GM21723 (cell line): ENCODE measurements around the gene IMP4.

Experiments
- ATAC-seq: cut with Tn5 transposase; IDR thresholded peaks from one replicate; pipeline ENCODE4 v1.9.1; 2021; ENCODE audit warnings: mild to moderate bottlenecking, moderate library complexity; ENCODE audit not compliant: unreplicated experiment

Gene IMP4

DNA sequence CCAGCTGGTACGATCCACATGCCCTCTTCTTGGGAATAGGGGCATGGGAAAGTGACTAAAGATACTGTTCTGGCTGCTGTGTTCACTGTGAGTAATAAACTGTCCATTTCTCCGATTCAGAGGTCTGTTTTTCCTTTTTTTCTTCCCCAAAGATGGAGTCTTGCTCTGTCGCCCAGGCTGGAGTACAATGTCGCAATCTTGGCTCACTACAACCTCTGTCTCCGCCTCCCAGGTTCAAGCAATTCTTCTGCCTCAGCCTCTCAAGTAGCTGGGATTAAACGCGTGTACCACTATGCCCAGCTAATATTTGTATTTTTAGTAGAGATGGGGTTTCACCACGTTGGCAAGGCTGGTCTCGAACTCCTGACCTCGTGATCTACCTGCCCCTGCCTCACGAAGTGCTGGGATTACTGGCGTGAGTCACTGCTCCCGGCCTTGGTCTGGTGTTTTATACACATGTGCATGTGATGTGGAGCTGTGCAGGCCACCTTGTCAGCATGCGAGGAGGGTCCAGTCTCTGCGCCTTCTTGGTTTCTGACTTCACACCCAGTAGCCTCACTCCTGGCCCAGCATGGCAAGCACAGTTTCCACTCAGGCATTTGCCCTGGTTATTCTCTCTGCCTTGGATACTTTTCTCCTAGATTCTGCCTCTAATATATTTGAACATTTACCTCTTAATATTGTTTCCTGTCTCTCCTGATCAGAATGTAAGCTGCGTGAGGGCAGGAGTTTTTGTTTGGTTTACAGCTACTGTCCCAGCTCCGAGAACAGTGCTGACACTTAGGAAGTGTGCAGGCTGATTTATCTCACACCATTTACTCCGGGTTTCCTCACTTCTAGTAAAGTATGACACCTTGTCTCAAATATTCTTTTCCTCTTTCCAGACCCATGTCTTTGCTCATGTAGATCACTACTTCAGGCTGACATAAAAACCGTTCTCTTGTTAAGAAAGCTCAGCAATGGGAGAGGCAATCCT is 32.9 kb downstream of the IMP4 start:
- no peak for ATAC-seq

DNA sequence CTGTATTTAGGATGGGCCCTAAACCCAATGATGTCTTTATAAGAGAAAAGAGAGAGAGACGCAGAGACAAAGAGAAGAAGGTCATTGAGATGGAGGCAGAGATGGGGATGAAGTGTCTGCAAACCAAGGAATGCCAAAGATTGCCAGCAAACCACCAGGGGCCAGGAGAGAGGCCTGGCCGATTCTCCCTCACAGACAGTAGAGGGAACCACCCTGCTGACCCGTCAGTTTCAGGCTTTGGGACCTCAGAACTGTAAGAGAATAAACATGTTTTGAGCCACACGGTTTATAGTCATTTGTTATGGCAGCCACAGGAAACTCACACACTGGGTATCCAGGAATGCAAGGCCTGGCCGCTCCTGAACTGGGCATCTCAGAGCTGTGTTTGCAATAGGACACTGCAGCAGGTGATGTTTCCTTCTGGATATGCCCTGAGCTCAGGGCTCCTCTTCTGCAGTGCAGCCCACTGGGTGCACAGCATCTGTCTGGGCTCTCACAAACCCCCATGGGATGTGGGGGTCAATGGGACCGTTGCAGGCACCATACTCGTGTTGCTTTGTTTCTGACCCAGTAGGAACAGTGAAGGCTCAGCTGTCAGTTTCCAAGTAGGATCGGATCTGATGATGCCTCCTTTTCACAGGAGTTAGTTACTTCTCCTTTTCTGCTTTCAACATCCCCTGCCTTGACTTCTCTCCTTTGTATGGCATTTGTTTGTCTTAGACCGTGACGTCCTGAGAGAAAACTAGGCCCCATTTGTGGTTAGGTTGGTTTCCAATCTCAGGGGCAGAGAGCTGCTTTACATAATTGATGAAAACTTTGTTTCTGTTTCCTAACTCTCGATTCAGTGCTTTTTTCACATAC is 34.0 kb downstream of the IMP4 start:
- ATAC-seq, result peak; percentile 54

DNA sequence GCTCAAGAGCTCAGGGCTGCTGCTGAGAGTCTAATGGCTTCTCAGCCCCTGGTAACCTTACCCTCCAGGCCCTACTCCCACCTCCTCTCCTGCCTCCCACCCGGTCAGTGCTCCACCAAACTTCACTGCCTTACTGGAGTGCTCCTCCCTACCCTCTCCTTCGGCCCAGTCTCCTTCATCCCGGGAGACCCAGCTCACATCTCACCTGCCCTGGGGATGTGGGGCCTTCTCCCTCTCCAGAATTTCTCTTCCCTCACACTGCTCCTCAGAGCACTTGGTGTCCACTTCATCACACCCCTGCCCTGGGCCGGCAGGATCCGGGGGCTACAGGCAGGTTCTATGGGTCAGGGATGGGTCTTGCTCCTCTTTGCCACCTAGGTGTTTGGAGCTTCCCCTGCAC is 34.8 kb downstream of the IMP4 start:
- no peak for ATAC-seq

DNA sequence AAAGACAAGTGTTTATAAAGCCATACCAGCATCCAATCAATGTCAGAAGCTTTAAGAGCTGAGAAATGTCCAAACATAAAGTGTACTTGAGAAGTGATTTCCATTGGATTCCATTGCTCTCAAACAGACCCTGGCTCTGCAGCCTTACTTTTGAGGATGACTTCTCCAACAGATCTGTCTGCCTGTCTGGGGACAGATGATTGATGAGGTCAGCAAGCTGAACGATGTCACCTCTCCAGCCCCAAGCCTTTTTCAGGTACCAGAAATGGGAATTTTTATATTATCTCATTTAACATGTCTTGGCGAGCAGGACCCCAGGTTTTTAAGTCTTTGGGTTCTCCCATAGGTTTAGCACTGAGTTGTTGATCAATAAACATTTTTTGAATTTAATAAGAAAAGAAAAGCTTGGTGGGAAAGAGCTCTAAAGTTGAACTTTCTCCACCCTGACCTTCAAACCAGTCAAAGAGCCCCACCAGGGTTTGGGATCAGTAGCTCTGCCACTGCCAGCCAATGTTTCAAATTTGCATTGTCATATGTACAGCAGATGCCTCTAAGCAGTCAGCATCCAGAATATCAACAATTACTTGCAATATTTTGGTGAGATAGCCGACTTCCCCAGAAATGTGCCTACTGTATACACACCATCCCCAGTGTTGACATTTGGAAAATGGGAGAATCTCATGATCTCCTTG is 35.7 kb downstream of the IMP4 start:
- ATAC-seq, result no peak

DNA sequence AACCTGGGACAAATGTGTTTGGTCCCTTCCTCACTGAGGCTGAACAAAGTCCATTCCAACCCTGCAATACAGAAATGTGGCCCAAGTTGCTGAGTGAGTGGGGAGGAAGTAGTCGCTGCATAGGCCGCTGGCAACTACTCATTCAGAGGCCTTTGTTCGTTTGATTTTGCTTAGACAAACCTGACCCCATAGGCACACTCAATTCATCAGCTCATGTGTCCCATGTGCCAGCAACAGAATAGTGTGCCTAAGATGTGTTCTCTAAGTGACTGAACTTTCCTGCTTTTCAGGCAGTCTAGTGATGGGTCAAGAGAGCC is 36.2 kb downstream of the IMP4 start:
- no peak for ATAC-seq

DNA sequence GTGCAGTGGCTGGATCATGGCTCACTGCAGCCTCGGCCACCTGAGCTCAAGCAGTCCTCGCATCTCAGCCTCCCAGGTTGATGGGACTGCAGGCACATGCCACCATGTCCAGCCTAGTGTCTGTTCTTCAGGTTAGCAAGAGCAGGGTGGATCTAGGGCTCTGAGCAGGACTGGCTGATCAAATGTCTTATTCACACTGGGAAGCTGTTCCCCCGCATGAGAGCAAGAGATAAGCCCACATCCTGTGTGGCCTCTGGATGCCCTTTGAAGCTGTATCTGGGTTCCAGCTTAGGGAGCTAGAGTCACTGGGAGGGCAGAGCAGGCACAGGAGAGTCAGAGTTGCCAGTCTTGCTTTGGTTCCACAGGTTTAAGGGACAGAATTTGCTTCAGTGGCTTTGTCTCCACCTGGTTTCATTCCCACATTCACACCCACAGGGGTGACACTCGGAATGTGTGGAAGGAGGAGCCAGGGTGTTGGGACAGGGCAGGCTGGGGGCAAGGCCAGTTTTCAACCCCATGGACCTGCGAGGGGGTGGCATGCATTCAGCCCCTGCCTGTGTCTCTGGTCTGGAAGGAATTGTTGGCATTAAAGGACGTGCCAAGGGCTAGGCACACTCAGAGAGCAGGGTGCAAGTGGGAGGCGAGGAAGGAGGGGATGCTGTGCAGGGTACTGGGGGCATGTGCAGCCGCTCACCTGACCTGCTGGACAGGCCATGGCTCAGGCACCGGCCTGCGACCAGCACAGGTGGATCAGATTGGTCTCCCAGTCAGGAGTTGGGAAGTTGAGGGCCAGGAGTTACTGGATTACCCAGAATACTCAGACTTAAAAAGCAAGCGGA is 37.6 kb downstream of the IMP4 start:
- no peak for ATAC-seq

DNA sequence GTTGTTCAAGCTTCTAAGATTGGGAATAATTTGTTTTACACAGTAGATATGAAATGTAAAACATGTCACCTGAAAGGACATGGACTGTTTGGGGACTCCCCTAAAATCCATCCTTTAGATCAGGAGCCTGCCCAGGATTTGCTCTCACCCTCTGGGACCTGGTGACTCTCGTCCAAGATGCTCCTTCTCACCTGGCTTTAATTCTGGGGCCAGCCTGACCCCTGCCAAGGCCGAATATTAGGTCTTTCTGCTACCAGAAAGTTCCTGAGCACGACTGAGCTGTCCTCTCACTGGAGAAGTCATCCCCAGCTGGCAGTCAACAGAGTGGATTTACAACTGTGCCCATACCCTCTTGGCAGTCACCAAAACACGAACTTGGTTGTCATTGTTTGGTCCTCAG is 38.4 kb downstream of the IMP4 start:
- no peak for ATAC-seq

DNA sequence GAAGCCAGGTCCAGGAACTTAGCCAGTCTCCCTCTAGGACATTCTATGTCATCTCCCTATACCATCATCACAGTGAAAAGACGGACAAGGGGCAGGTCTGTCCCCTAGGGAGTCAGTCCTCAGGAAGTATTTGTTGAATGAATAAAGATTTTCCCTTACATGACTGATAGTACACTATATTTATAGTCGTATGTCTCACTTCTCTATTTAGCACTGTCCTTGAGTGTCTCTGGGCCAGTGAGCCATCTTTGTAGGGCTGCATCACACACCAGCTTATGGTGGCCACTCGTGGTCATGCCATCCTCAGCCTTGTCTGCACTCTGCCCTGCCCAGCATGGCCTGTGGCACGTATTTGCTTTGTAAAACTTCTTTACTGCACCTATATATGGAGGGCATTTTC is 38.9 kb downstream of the IMP4 start:
- no peak for ATAC-seq

DNA sequence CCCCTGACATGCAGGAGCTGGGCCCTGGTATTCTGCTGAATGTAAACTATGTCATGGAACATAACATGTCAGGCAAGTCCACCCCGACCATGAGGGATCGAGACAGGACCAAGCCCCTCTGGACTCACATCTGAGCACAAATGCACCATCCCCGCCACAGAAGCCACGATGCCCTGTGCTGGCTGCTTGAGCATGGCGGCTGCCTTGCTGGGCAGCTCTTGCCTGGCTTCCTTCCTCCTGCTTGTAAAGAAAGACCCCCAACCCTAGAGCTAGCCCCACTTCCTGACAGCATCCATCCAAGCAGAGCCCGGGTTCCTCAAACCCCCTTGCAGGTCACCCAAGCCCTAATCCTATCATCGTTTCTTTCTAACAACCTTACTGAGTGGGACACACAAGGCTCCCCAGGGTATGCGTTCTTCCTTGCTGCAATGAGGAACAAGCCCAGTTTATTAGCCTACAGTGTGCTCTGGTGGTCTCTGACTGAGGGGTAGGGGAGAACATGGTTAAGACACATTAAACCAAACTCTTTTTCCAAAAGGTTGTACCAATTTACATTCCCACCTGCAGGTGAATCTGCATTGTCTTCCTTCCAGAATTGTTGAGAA is 39.7 kb downstream of the IMP4 start:
- ATAC-seq, result no peak

DNA sequence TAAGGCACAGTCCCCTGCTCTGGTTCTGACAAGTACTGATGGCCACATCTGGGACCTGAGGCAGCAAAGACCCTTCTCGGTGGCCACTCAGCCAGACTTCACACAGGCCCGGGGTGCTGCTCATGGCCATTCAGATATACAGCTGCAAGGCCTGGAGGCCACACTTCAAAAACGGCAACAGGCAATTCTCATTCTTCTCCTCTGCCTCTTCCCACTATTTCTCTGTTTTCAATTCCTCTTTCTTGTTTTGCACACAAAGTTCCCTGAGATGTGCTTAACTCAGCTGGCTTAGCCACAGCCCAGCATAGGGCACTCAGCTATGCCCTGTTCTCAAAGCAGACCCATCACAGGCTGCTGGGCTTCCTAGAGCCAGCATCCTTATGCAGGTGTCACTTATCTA is 43.0 kb downstream of the IMP4 start:
- ATAC-seq, result peak; percentile 62

DNA sequence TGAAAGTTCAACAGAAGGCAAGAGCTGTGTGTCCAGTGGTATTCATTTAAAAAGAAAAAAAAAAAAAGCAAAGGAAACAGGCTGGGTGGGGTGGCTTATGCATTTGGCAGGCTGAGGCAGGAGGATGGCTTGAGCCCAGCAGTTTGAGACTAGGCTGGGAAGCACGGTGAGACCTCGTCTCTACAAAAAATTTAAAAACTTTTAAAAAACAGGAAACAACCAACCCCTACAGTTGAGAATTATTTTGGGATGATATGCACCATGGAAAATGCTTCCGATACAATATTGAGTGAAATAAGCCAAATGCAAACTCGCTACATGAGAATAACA is 44.3 kb downstream of the IMP4 start:
- ATAC-seq, result no peak

DNA sequence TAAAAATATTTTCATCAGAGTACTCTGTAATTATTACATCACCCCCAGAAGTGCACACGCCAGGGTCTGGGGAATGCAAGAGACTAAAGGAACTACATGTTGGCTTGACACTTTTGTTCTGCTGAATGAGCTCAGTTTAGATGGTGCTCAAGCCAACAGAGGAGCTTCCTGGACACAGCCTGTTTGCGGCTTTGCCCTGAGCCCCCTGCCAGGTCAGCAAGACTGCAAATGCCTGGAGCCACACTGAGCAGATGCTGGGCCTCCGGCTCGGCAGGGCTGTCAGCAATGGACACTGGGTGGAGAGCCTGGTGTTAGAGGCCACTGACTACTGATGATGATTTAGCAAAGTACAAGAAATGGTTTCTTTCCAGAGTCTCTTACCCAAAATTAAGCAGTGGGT is 45.1 kb downstream of the IMP4 start:
- ATAC-seq, result no peak

DNA sequence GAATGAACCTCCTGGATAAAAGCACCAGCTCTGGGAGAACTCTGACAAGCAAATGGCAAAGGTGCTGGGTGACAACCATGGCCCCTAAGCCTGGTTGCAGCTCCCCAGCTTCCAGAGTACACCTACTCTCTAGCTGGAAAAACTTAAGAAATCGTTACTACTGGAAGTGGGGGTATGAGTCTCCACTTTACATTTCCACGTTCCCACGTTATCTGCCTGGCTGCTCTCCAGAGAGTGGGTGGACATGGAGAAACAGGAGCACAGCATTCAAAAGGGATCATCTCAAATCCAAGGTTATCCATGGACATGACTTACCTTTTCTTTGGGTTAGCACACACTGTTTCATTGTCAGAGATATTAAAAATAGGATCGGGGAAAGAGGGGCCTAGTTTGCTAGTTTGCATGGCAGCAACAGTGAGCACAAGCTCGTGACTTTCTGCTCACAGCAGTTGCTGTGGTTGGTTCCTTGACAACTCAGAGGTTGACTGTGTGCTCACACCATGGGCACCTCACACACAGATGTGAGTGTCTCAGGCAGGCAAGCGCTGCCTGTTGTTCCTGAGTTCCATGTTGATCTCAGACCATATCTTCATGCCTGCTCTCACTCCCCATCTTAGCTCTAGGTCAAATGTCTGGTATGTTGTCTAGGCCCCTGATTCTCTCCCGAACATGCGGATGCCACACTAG is 45.7 kb downstream of the IMP4 start:
- no peak for ATAC-seq

DNA sequence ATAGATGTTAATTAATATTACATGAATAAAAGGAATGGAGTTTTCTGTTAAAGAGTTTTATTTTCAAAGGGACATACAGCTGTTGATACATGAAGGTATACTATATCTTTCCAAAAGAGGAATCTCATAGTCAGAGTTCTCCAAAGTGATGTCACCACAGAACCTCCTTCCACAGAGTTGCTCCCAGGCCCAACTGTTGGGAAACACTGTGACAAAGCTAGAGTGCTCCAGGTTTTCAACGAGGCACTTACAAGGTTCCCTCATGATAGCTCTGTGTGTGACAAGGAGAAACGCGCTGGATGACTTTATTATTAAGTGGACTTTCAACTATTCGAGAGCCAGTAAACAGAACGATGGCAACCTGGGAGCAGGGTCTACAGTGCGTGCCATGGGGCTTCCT is 46.7 kb downstream of the IMP4 start:
- ATAC-seq, result no peak

DNA sequence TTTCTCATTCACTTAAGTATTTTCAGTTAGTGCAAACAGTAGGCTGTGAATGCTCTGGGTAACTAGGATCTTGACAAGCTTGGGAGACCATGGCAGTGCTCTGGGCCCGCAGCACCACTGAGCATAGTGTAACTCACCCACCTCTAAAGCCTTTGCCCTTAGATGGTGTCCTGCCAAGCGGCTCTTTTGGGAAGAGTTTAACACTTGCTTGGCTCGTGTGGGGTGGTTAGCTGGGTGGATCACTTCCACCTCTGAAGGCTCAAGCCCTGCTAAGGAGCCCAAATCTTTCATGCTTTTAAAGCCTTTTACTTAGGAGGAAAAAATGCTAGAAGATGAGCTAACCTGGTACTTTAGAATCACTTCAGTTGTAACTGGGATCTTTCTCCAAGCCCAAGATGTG is 47.1 kb downstream of the IMP4 start:
- ATAC-seq, result no peak

DNA sequence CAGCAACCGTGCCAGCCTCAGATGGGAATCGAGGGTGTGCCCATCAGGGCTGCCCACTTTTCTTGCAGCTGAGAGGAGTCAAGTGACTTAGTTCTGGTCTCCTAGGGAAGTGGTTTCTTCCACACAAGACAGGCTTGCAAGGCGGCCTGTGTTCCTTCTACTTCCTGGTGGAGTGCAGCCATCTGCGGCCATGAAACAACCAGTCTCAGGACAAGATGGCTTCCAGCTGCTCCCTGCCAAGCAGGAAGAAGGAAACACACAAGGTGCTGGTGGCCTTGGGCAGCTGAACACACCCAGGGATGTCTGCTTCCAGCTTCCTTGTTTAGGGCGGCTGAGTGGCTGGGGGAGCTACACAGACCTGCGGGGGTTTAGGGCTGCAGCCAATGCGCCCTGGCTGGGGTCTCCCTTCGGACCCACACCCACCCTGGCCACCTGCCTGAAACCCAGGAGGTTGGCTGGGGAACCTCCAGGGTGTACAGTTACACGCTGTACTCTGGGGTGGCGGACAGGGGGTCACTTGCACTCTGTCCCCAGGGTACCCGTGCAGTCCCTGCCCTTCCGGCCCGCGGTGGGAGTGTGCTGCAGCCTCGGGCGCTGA is 47.9 kb downstream of the IMP4 start:
- ATAC-seq, result peak; percentile 24

DNA sequence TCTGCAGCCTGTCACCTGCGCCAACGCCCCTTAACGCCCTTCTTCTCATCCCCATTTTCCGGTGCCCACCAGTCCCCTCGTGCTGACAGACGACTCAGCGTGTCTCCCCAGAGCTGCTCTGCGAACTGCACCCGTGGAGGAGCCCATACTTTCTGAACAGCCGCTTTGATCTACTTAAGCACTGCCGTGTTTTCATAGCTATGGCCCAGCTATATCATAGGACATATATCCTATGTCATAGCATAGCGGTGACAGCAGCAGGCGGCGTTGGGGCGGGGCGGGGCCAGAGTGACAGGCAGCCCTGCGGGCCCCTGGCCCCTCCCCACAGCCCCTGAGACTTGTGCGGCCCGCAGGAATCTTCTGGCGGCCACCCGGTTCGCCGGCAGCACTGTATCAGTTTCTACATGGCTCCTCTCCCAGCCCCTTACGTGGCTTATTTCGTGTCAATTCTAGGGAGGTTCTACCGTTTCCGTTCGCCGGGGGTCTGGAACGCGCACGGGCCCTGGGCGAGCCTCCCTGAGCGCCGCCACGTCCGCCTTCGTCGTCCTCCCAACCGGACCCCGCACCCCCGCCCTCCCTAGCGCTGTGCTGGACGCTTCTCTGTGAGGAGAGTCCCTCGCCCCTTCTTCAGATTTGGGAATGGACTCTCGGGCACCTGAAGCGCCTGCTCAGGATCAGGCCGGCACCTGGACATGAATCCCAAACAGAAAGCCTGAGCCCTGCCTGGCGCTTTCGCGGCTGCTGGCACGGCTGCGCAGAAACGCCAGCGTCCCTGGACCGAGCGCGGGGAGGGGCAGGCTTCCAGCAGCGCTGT is 48.6 kb downstream of the IMP4 start:
- ATAC-seq, result peak; percentile 92

DNA sequence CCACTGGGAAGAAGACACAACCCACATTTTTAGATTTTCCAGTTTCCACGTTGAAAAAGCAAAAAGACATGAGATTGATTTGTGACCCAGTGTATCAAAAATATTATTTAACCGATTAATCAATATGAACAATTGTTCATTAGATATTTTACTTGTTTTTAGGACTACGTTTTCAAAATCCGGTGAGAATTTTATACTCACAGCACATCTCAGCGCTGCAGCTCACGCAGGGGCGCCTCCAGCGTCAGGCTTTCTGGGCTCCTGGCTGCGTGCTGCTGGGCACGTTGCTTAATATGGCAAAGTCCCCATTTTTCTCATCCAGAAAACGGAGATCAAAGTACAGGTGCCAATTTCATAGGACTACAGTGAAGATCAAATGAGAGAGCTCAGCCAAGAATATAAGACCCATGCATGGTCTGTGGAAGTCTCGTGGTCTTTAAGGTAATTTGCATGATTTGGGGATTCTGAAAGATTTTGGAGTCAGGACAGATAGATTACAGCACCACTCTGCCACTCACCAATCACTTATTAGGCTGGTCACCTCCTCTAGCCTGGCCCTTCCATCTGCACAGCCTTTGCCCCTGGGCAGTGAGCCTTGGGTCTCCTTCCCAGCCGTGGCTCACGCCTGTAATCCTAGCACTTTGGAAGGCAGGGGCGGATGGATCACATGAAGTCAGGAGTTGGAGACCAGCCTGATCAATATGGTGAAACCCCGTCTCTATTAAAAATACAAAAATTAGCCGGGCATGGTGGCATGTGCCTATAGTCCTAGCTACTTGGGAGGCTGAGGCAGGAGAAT is 49.4 kb downstream of the IMP4 start:
- ATAC-seq, result no peak
